Trophoblast cell (in vitro differentiated cells and primary cell): ENCODE results near the gene MRPS5.

Experiments
- DNase-seq, 2 donors: peaks; one replicate each; pipeline ENCODE4 v3.0.0-alpha.2; 2016
- H2AFZ ChIP-seq: 2 replicates; pipeline ENCODE4 v1.6.1; 2013; ENCODE audit warnings: low read length, moderate library complexity, mild to moderate bottlenecking; ENCODE audit not compliant: insufficient read depth, poor library complexity
- H2AK5ac ChIP-seq: 2 replicates; pipeline ENCODE4 v1.6.1; 2013; ENCODE audit warnings: mild to moderate bottlenecking, low read length
- H2BK120ac ChIP-seq: 2 replicates; pipeline ENCODE4 v1.6.1; 2013; ENCODE audit warnings: low read length, mild to moderate bottlenecking, moderate library complexity; ENCODE audit not compliant: insufficient read depth, poor library complexity
- H2BK12ac ChIP-seq: 2 replicates; pipeline ENCODE4 v1.6.1; 2013; ENCODE audit warnings: mild to moderate bottlenecking, low read length, moderate library complexity
- H2BK5ac ChIP-seq: 2 replicates; pipeline ENCODE4 v1.6.1; 2013; ENCODE audit warnings: low read length, low read depth, moderate library complexity, mild to moderate bottlenecking; ENCODE audit not compliant: poor library complexity
- H3K14ac ChIP-seq: 2 replicates; pipeline ENCODE4 v1.6.1; 2013; ENCODE audit warnings: mild to moderate bottlenecking, low read length
- H3K18ac ChIP-seq: 2 replicates; pipeline ENCODE4 v1.6.1; 2013; ENCODE audit warnings: mild to moderate bottlenecking, low read length
- H3K23ac ChIP-seq: 2 replicates; pipeline ENCODE4 v1.6.1; 2013; ENCODE audit warnings: low read length
- H3K27ac ChIP-seq: 2 replicates; pipeline ENCODE4 v1.5.1; 2013; ENCODE audit warnings: low read depth, mild to moderate bottlenecking, inconsistent platforms, low read length, moderate library complexity
- H3K27me3 ChIP-seq: 2 replicates; pipeline ENCODE4 v1.6.1; 2013; ENCODE audit warnings: inconsistent platforms, mild to moderate bottlenecking, low read length, moderate library complexity; ENCODE audit not compliant: insufficient read depth
- H3K36me3 ChIP-seq, 2 experiments: 1 replicate in 1 of 2; 2 replicates in 1 of 2; pipeline ENCODE4 v1.6.1; 2013; ENCODE audit warnings: low read length in 2 of 2, mild to moderate bottlenecking in 2 of 2, moderate library complexity in 1 of 2; ENCODE audit not compliant: insufficient read depth in 2 of 2, control insufficient read depth in 1 of 2
- H3K4ac ChIP-seq: 2 replicates; pipeline ENCODE4 v1.6.1; 2013; ENCODE audit warnings: low read depth, mild to moderate bottlenecking, low read length, moderate library complexity
- H3K4me1 ChIP-seq, 2 experiments: 1 replicate in 1 of 2; 2 replicates in 1 of 2; pipeline ENCODE4 v1.6.1; 2013; ENCODE audit warnings: low read length in 2 of 2, mild to moderate bottlenecking in 2 of 2, moderate library complexity in 1 of 2; ENCODE audit not compliant: insufficient read depth in 2 of 2, control insufficient read depth in 1 of 2
- H3K4me2 ChIP-seq: 2 replicates; pipeline ENCODE4 v1.6.1; 2013; ENCODE audit warnings: inconsistent platforms, mild to moderate bottlenecking, low read length, moderate library complexity
- H3K4me3 ChIP-seq: 2 replicates; pipeline ENCODE4 v1.5.1; 2013; ENCODE audit warnings: mild to moderate bottlenecking, low read depth, low read length, inconsistent platforms
- H3K79me1 ChIP-seq: one replicate; pipeline ENCODE4 v1.6.1; 2013; ENCODE audit warnings: low read length
- H3K79me2 ChIP-seq: 2 replicates; pipeline ENCODE4 v1.6.1; 2013; ENCODE audit warnings: low read length, mild to moderate bottlenecking; ENCODE audit not compliant: control insufficient read depth, insufficient read depth, poor library complexity
- H3K9ac ChIP-seq: 2 replicates; pipeline ENCODE4 v1.6.1; 2013; ENCODE audit warnings: mild to moderate bottlenecking, low read length
- H3K9me3 ChIP-seq: 2 replicates; pipeline ENCODE4 v1.6.1; 2013; ENCODE audit warnings: low read depth, mild to moderate bottlenecking, control low read depth, inconsistent platforms, low read length; ENCODE audit not compliant: insufficient read depth
- H4K12ac ChIP-seq: 2 replicates; pipeline ENCODE4 v1.6.1; 2013; ENCODE audit warnings: low read depth, mild to moderate bottlenecking, low read length, moderate library complexity
- H4K8ac ChIP-seq: 2 replicates; pipeline ENCODE4 v1.6.1; 2013; ENCODE audit warnings: low read depth, mild to moderate bottlenecking, low read length, moderate library complexity
- H4K91ac ChIP-seq: one replicate; pipeline ENCODE4 v1.6.1; 2013; ENCODE audit warnings: low read depth, mild to moderate bottlenecking, low read length, moderate library complexity
- WGBS: extraction: QIAGEN DNeasy Blood & Tissue Kit; methylation state at CpG from one replicate; pipeline ENCODE4 v1.1.7; 2013; ENCODE audit warnings: missing lambda C conversion rate; ENCODE audit not compliant: insufficient read length, insufficient coverage; ENCODE audit errors: extremely low coverage; 5-methylcytosine and 5-hydroxymethylcytosine counted together

MRPS5 gene

GRCh38 chr2:95037384-95037839 is 84.2 kb downstream of the MRPS5 start:
- Histone ChIP-seq H3K4me3 (no peak overlapping the region), H4K12ac (no peak overlapping the region), H4K8ac (no peak overlapping the region), H2AFZ (no peak overlapping the region), H3K18ac (no peak overlapping the region), H2BK5ac (no peak overlapping the region), H2BK120ac (no peak overlapping the region), H3K23ac (no peak overlapping the region), H4K91ac (no peak overlapping the region), H3K4ac (no peak overlapping the region), H3K9me3 (peaks cover 10% of the 10 kb centered on the region), H3K9ac (no peak overlapping the region), H2BK12ac (no peak overlapping the region), H2AK5ac (no peak overlapping the region), H3K14ac (no peak overlapping the region), H3K79me2 (no peaks in the 10 kb centered on the region), H3K36me3 (no peaks in the 10 kb centered on the region), H3K4me1 (peaks cover 0 to 5% of the 10 kb centered on the region in 2 experiments), H3K4me2 (no peak overlapping the region), H3K27ac (no peak overlapping the region), H3K27me3 (no peaks in the 10 kb centered on the region), H3K79me1 (no peaks in the 10 kb centered on the region)
- WGBS: no CpG with 5 or more reads among the region's 2 CpGs
- DNase-seq: no peak

DNA sequence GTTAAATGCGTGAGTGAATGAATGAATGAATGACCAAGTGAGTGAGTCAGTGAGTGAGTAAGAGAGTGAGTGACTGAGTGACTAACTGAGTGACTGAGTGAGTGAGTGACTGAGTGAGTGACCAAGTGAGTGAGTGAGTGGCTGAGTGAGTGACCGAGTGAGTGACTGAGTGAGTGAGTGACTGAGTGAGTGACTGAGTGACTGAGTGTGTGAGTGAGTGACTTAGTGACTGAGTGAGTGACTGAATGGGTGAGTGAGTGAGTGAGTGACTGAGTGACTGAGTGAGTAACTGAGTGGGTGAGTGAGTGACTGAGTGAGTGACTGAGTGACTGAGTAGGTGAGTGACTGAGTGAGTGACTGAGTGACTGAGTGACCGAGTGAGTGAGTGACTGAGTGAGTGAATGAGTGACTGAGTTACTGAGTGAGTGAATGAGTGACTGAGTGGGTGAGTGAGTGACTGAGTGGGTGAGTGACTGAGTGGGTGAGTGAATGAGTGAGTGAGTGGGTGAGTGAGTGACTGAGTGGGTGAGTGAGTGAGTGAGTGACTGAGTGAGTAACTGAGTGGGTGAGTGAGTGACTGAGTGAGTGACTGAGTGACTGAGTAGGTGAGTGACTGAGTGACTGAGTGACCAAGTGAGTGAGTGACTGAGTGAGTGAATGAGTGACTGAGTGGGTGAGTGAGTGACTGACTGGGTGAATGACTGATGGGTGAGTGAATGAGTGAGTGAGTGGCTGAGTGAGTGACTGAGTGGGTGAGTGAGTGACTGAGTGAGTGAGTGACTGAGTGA is 84.8 kb downstream of the MRPS5 start:
- Histone ChIP-seq H2BK5ac (no peak overlapping the region), H2BK12ac (no peak overlapping the region), H3K79me2 (no peaks in the 10 kb centered on the region), H3K9ac (no peak overlapping the region), H4K91ac (no peak overlapping the region), H3K36me3 (no peaks in the 10 kb centered on the region), H3K27ac (no peak overlapping the region), H3K27me3 (no peaks in the 10 kb centered on the region), H3K4me2 (no peak overlapping the region), H2BK120ac (no peak overlapping the region), H3K4me3 (no peak overlapping the region), H2AK5ac (no peak overlapping the region), H3K14ac (no peak overlapping the region), H3K4me1 (peaks cover 0 to 8% of the 10 kb centered on the region in 2 experiments), H3K4ac (no peak overlapping the region), H2AFZ (no peak overlapping the region), H4K8ac (no peak overlapping the region), H3K9me3 (peaks cover 11% of the 10 kb centered on the region), H4K12ac (no peak overlapping the region), H3K79me1 (no peaks in the 10 kb centered on the region), H3K18ac (no peak overlapping the region), H3K23ac (no peak overlapping the region)
- no CpG with 5 or more reads among the region's 3 CpGs for WGBS
- DNase-seq: no peak
